ENCODE results near the gene CEP131. TPM values are rescaled to one million over a fixed set of nuclear protein-coding genes. Genes with fewer than 3 reads are reported as not detected.

CEP131 gene
- total RNA-seq, 2 donors from 2014 or later = 23.2 to 28.0 TPM

DNA sequence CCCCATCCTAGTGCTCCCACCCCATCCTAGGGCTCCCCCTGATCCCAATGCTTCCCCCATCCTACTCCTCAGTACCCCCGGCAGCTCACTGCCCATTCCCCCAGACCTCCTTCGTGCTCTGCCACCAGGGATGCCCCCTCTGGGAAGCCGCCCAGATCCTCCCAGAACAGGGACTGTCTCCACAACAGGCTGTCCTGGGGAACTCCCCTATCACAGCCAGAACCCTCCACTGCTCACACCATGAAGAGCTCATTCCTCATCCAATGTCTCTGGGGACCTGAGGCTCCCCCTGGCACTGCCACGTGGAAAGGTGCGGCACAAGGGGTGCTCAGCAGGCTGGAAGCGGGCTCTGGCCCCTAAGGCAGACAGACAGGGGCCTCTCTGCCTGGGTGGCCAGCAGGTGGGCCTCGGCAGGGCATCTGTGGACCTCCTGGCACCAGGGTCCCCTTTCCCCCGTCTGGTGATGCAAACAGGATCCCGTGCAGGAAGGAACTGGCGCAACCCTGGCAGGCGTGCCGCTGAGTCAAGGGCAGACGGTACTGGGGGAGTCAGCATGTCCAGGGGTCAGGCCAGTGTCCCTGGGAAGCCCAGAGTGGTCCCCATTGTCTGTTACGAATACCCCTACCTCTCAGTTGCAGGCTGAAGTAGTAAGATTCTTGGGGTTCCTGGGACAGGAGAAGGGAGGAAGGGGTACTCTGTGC, 72.2 kb downstream of the CEP131 start:
- Mint-ChIP-seq H3K4me1 (no peaks in the 10 kb centered on the region), H3K27ac (no peak overlapping the region), H3K9me3 (no peaks in the 10 kb centered on the region), H3K4me3 (no peak overlapping the region), H3K36me3 (ENCODE audit: low read depth) (no peaks in the 10 kb centered on the region), H3K27me3 (ENCODE audit: insufficient read depth) (no peaks in the 10 kb centered on the region)
- H3K4me1 ChIP-seq (ENCODE audit: control insufficient read depth, insufficient read depth, low read length) = no peaks in the 10 kb centered on the region
- no peak overlapping the region for H3K9ac ChIP-seq (ENCODE audit: extremely low read depth, low read length, poor library complexity, severe bottlenecking)
- H3K9me3 ChIP-seq (ENCODE audit: control insufficient read depth, low read length) = no peaks in the 10 kb centered on the region
- no peak overlapping the region for H3K4me3 ChIP-seq (ENCODE audit: low read length)
- no peak overlapping the region for H3K27ac ChIP-seq (ENCODE audit: low read depth, low read length)
- no peak for TF ChIP-seq CTCF (conservative IDR thresholded peaks at IDR 0.05)
- H3K27me3 ChIP-seq (ENCODE audit: control insufficient read depth, insufficient read depth, low read length, poor library complexity, severe bottlenecking) = no peaks in the 10 kb centered on the region
- no peaks in the 10 kb centered on the region for H3K36me3 ChIP-seq (ENCODE audit: control insufficient read depth, insufficient read depth, low read length)
- DNase-seq = no peak
- 91 to 97% methylated on average over 10 to 14 of the region's 14 CpGs for WGBS, 2 experiments (ENCODE audit: insufficient coverage in 1 of 2, insufficient read length in 1 of 2)

GRCh38 chr17:81148986-81149533, 73.7 kb downstream of the CEP131 start:
- no peak overlapping the region for H3K27ac ChIP-seq (ENCODE audit: low read depth, low read length)
- no peaks in the 10 kb centered on the region for H3K9me3 ChIP-seq (ENCODE audit: control insufficient read depth, low read length)
- no peak for DNase-seq
- no peaks in the 10 kb centered on the region for H3K36me3 ChIP-seq (ENCODE audit: control insufficient read depth, insufficient read depth, low read length)
- no peak overlapping the region for H3K4me3 ChIP-seq (ENCODE audit: low read length)
- Mint-ChIP-seq H3K9me3 (no peaks in the 10 kb centered on the region), H3K36me3 (ENCODE audit: low read depth) (no peaks in the 10 kb centered on the region), H3K4me1 (no peaks in the 10 kb centered on the region), H3K27ac (no peak overlapping the region), H3K27me3 (ENCODE audit: insufficient read depth) (no peaks in the 10 kb centered on the region), H3K4me3 (no peak overlapping the region)
- H3K27me3 ChIP-seq (ENCODE audit: control insufficient read depth, insufficient read depth, low read length, poor library complexity, severe bottlenecking) = no peaks in the 10 kb centered on the region
- no peak for TF ChIP-seq CTCF (conservative IDR thresholded peaks at IDR 0.05)
- H3K9ac ChIP-seq (ENCODE audit: extremely low read depth, low read length, poor library complexity, severe bottlenecking) = no peak overlapping the region
- no peaks in the 10 kb centered on the region for H3K4me1 ChIP-seq (ENCODE audit: control insufficient read depth, insufficient read depth, low read length)
- WGBS, 2 experiments (ENCODE audit: insufficient coverage in 1 of 2, insufficient read length in 1 of 2) = 89 to 96% methylated on average over 8 to 14 of the region's 14 CpGs

- Mint-ChIP-seq H3K4me1 (no peaks in the 10 kb centered on the region), H3K9me3 (no peaks in the 10 kb centered on the region), H3K4me3 (no peak overlapping the region), H3K27me3 (ENCODE audit: insufficient read depth) (no peaks in the 10 kb centered on the region), H3K36me3 (ENCODE audit: low read depth) (no peaks in the 10 kb centered on the region), H3K27ac (no peak overlapping the region)
- Histone ChIP-seq H3K9me3 (ENCODE audit: control insufficient read depth, low read length) (no peaks in the 10 kb centered on the region), H3K4me3 (ENCODE audit: low read length) (no peak overlapping the region), H3K27me3 (ENCODE audit: control insufficient read depth, insufficient read depth, low read length, poor library complexity, severe bottlenecking) (no peaks in the 10 kb centered on the region), H3K9ac (ENCODE audit: extremely low read depth, low read length, poor library complexity, severe bottlenecking) (no peak overlapping the region), H3K36me3 (ENCODE audit: control insufficient read depth, insufficient read depth, low read length) (no peaks in the 10 kb centered on the region), H3K4me1 (ENCODE audit: control insufficient read depth, insufficient read depth, low read length) (no peaks in the 10 kb centered on the region), H3K27ac (ENCODE audit: low read depth, low read length) (no peak overlapping the region)
- 90 to 95% methylated on average over 11 to 15 of the region's 15 CpGs for WGBS, 2 experiments (ENCODE audit: insufficient coverage in 1 of 2, insufficient read length in 1 of 2)
- no peak for DNase-seq
- no peak for TF ChIP-seq CTCF (conservative IDR thresholded peaks at IDR 0.05)
These were observed 74.2 kb downstream of the CEP131 start for GRCh38 chr17:81148571-81148970.
